OCI-LY7 (cell line): ENCODE measurements around the gene DST. TPM values are rescaled to one million over a fixed set of nuclear protein-coding genes. Genes with fewer than 3 reads are reported as not detected.

Source experiments
- BruUV-seq: library from RNA; stranded (reverse); fragments of 400-500 nt; replicated peaks from 2 replicates; lab custom pipeline; 2021; lab: Mats Ljungman, UMichigan
- CTCF ChIA-PET: fragments of 300-600 bp; sonication (Branson Sonifier 250); formaldehyde crosslinking; loops from one replicate; lab custom pipeline; 2022; ENCODE audit warnings: antibody characterized with exemption; ENCODE audit not compliant: unreplicated experiment; lab: Charles Lee
- POLR2A ChIA-PET: fragments of 300-600 bp; sonication (Branson Sonifier 250); formaldehyde crosslinking; loops from one replicate; lab custom pipeline; 2022; ENCODE audit warnings: antibody characterized with exemption; lab: Charles Lee
- DNase-seq: peaks from one replicate; pipeline ENCODE4 v3.0.0-alpha.2; 2015; ENCODE audit warnings: low spot score
- H2AFZ ChIP-seq: fragments of 200-600 bp; sonication (generic), shearing (Covaris generic); 2 replicates; pipeline ENCODE4 v1.6.1; 2014; ENCODE audit warnings: mild to moderate bottlenecking, antibody characterized with exemption, low read length, moderate library complexity
- H3K27ac ChIP-seq: fragments of 200-600 bp; sonication (generic); 2 replicates; pipeline ENCODE4 v1.5.1; 2014; ENCODE audit warnings: mixed run types, low read depth, mild to moderate bottlenecking, moderate library complexity, low read length, inconsistent platforms; ENCODE audit not compliant: poor library complexity, severe bottlenecking
- H3K36me3 ChIP-seq: fragments of 200-600 bp; sonication (generic); 2 replicates; pipeline ENCODE4 v1.6.1; 2014; ENCODE audit warnings: mild to moderate bottlenecking, antibody characterized with exemption, low read length, moderate library complexity, mixed read lengths; ENCODE audit not compliant: insufficient read depth
- H3K4me1 ChIP-seq: fragments of 200-600 bp; sonication (generic); 2 replicates; pipeline ENCODE4 v1.5.1; 2014; ENCODE audit warnings: mild to moderate bottlenecking, low read length; ENCODE audit not compliant: insufficient read depth, poor library complexity, severe bottlenecking
- H3K4me2 ChIP-seq: fragments of 200-600 bp; sonication (generic); 2 replicates; pipeline ENCODE4 v1.6.1; 2014; ENCODE audit warnings: mild to moderate bottlenecking, low read length
- H3K4me3 ChIP-seq: fragments of 200-600 bp; sonication (generic); 2 replicates; pipeline ENCODE4 v1.5.1; 2014; ENCODE audit warnings: mild to moderate bottlenecking, low read depth, low read length; ENCODE audit not compliant: poor library complexity, severe bottlenecking
- H3K79me2 ChIP-seq: fragments of 200-600 bp; sonication (generic); 2 replicates; pipeline ENCODE4 v1.6.1; 2016; ENCODE audit warnings: low read depth, mild to moderate bottlenecking, low read length, moderate library complexity, mixed read lengths; ENCODE audit not compliant: insufficient read depth
- H3K9me2 ChIP-seq: fragments of 200-600 bp; sonication (generic); 2 replicates; pipeline ENCODE4 v1.6.1; 2016; ENCODE audit warnings: mild to moderate bottlenecking, low read length, mixed read lengths; ENCODE audit not compliant: insufficient read depth
- H3K9me3 ChIP-seq: fragments of 200-600 bp; sonication (generic); 2 replicates; pipeline ENCODE4 v1.6.1; 2014; ENCODE audit warnings: mild to moderate bottlenecking, mixed run types, low read length, mixed read lengths
- H4K20me1 ChIP-seq: fragments of 200-600 bp; sonication (generic); 2 replicates; pipeline ENCODE4 v1.6.1; 2014; ENCODE audit warnings: mild to moderate bottlenecking, antibody characterized with exemption, low read length, moderate library complexity, mixed read lengths; ENCODE audit not compliant: insufficient read depth
- CTCF ChIP-seq: fragments of 200-600 bp; sonication (generic); conservative IDR thresholded peaks from 2 replicates; pipeline ENCODE4 v1.5.1; 2014; ENCODE audit warnings: mild to moderate bottlenecking, antibody characterized with exemption, low read length, moderate library complexity, mixed read lengths
- EZH2phosphoT487 ChIP-seq: fragments of 200-600 bp; sonication (generic); IDR thresholded peaks from 2 replicates; pipeline ENCODE4 v1.6.1; 2018; ENCODE audit warnings: low read depth, borderline replicate concordance, mild to moderate bottlenecking, mixed run types, antibody characterized with exemption, low read length, moderate library complexity, mixed read lengths
- intact Hi-C: fragments of 100-400 bp; cut with micrococcal nuclease; formaldehyde crosslinking; loops from one replicate; pipeline ENCODE4 v1.10.0; 2022; ENCODE audit not compliant: unreplicated experiment
- total RNA-seq, 2 experiments: library from RNA; depleted of rRNA in 1 of 2; stranded (reverse); fragments of >200 nt in 1 of 2; shearing (Covaris generic) in 1 of 2; gene quantifications; 2 replicates each; pipeline ENCODE4 v1.2.3, GENCODE V29; 2014 to 2022

DST gene
- total RNA-seq, 2 experiments from 2014 or later, result 8.4 to 19.4 TPM

GRCh38 chr6:56517155-56517745 lies 125.4 kb downstream of the DST start:
- H3K4me1 ChIP-seq, result peaks cover 12% of the 10 kb centered on the region
- H3K36me3 ChIP-seq, result no peaks in the 10 kb centered on the region; the same call in 1 of the 2 replicates
- no TSS peak for BruUV-seq
- TF ChIP-seq EZH2phosphoT487 (no peak), CTCF (no peak)
- intact Hi-C loops, result no loop called here
- no peaks in the 10 kb centered on the region for H4K20me1 ChIP-seq
- POLR2A ChIA-PET, result interaction anchor here (0.7 to 1.2 kb wide), 3 partner anchors 14 to 147 kb away, joined by 3 to 4 read pairs (median 3); no protein-coding TSS in a partner anchor
- H3K79me2 ChIP-seq, result no peaks in the 10 kb centered on the region; the same call in 1 of the 2 replicates
- H3K9me3 ChIP-seq, result no peaks in the 10 kb centered on the region
- no peak for DNase-seq
- CTCF ChIA-PET, result no interaction called here
- no peak overlapping the region for H2AFZ ChIP-seq
- peak overlapping the region; percentile 13; the same call in 1 of the 2 replicates for H3K4me2 ChIP-seq
- no peak overlapping the region for H3K27ac ChIP-seq
- H3K4me3 ChIP-seq, result no peak overlapping the region
- H3K9me2 ChIP-seq, result no peaks in the 10 kb centered on the region

- no peak for TF ChIP-seq CTCF
- TF ChIP-seq EZH2phosphoT487, result no peak
- H3K9me2 ChIP-seq, result no peaks in the 10 kb centered on the region
- POLR2A ChIA-PET, result interaction anchor here (1.2 to 1.6 kb wide), 3 partner anchors 10 to 17 kb away, joined by 4 to 9 read pairs (median 9); no protein-coding TSS in a partner anchor
- H2AFZ ChIP-seq, result no peak overlapping the region
- no TSS peak for BruUV-seq
- H3K4me3 ChIP-seq, result no peak overlapping the region
- no peak overlapping the region for H3K4me2 ChIP-seq
- intact Hi-C loops, result no loop called here
- H4K20me1 ChIP-seq, result no peaks in the 10 kb centered on the region
- no peak for DNase-seq
- H3K4me1 ChIP-seq, result peaks cover 3% of the 10 kb centered on the region
- CTCF ChIA-PET, result no interaction called here
- H3K79me2 ChIP-seq, result no peaks in the 10 kb centered on the region; the same call in 1 of the 2 replicates
- H3K9me3 ChIP-seq, result no peaks in the 10 kb centered on the region
- no peak overlapping the region for H3K27ac ChIP-seq
- no peaks in the 10 kb centered on the region; the same call in 1 of the 2 replicates for H3K36me3 ChIP-seq
These were observed 126.7 kb downstream of the DST start for GRCh38 chr6:56516003-56516402.
